ENCODE results near the gene UMODL1.

UMODL1 gene

DNA sequence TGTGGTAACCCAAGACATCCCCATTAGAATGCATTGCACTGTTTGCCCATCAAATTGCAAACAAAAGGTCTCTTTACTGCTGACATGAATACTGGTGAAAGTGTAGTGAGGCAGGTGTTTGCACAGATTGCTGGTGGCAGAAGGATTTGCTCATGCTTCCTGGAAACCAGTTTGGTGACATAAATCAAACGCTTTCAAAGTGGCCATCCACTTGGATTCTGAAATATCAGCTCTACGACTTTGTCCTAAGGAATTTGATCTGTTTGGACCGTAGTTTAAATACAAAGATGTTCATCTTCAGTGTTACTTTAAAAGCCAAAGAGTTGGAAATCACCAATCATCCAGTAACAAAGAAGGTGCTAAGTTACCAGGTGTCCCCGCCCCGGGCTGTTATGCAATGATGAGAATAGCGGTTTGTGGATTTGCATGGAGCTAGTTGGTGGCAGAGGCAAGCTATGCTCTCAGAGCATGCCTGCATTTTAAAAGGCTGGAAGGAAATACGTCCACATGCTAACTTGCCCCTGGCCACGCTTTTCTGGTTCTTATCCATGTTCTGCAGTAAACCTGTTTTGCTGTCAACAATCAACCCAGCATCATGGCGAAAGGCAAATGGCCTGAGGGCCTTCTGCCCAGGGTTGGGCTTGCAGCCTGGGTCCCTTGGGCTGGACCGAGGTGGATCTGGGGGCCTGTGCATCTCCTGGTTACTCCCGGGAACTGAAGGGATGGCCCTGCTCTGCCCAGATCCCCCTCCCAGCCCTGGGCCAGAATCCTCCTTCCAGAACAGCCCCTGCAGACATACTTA, 49.2 kb downstream of the UMODL1 start:
- TF ChIP-seq GATA1 (IDR thresholded peaks at IDR 0.05; ENCODE audit: low read depth, low read length): no peak
- TF ChIP-seq POLR2A (IDR thresholded peaks at IDR 0.05; ENCODE audit: low read length): no peak
- no peak for DNase-seq

DNA sequence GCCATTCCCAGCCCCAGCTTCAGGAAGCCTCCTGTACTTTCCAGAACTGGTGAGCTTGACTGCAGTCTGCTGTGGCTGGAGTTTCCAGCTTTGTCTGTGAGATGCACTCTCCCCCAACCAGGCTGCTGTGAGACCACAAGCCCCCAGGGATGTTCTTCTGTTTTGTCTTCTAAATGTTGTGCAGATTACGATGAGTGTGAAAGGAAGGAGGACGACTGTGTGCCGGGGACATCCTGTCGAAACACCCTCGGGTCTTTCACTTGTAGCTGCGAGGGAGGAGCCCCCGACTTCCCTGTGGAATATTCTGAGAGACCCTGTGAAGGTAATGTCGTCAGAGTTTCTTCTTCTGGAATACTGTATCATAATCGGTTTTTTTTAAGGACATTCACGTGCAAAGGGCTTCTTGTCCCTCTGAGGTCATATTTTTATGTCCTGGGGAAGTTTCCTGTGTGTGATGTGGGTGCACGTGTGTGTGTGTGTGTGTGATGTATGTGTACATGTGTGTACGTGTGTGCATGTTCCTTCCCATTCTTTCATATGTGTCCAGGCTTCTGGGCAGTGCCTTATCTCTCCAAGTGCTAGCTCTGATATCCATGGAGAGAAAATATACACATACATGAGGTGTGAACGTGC, 49.9 kb downstream of the UMODL1 start:
- TF ChIP-seq GATA1 (IDR thresholded peaks at IDR 0.05; ENCODE audit: low read depth, low read length): no peak
- no peak for TF ChIP-seq POLR2A (IDR thresholded peaks at IDR 0.05; ENCODE audit: low read length)
- DNase-seq: no peak

DNA sequence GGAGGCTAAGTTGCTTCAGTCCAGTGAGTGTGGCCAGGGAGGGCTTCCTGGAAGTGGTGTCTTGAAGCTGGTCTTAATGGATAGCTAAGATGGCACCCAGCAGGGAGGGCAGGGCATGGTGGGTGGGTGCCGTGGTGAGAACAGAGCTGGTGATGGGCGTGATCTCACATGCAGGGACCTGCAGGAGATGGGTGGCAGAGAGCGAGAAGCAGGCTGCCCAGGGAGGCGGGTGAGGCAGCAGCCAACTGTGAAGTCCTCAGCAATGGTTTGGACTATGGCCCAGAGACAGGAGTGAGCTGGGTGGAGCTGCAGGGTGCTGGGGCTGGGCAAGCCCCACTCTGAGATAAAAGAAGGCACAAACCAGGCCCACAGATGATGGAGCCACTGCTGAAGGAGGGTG, 50.7 kb downstream of the UMODL1 start:
- TF ChIP-seq POLR2A (IDR thresholded peaks at IDR 0.05; ENCODE audit: low read length): no peak
- TF ChIP-seq GATA1 (IDR thresholded peaks at IDR 0.05; ENCODE audit: low read depth, low read length): no peak
- no peak for DNase-seq

DNA sequence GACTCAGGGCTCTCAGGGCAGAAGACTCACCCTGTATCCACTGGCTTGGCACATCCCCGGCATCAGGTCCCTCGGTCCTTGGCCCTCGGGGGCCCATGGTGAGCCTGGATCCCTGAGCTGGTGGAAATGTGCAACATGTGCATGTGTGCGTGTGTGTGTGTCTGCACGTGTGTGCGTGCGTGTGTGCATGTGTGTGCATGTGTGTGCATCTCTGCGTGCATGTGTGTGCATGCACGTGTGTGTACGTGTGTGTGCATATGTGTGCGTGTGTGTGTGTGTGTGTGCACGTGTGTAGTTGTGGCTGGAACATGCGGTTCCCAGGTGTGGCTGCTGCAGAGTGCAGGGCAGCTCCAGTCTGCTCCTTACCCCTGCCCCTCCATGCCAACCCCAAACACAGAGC, 51.3 kb downstream of the UMODL1 start:
- DNase-seq: no peak
- no peak for TF ChIP-seq POLR2A (IDR thresholded peaks at IDR 0.05; ENCODE audit: low read length)
- TF ChIP-seq GATA1 (IDR thresholded peaks at IDR 0.05; ENCODE audit: low read depth, low read length): no peak

DNA sequence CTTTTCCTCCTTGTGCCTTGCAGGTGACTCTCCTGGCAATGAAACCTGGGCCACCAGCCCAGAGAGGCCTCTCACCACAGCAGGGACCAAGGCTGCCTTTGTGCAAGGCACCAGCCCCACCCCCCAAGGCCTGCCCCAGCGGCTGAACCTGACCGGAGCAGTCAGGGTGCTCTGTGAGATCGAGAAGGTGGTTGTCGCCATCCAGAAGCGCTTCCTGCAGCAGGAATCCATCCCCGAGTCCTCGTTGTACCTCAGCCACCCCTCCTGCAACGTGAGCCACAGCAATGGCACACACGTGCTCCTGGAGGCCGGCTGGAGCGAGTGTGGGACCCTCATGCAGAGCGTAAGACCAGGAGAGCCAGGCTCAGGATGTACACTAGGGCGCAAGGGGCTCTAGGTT, 51.7 kb downstream of the UMODL1 start:
- TF ChIP-seq GATA1 (IDR thresholded peaks at IDR 0.05; ENCODE audit: low read depth, low read length): no peak
- no peak for TF ChIP-seq POLR2A (IDR thresholded peaks at IDR 0.05; ENCODE audit: low read length)
- no peak for DNase-seq

DNA sequence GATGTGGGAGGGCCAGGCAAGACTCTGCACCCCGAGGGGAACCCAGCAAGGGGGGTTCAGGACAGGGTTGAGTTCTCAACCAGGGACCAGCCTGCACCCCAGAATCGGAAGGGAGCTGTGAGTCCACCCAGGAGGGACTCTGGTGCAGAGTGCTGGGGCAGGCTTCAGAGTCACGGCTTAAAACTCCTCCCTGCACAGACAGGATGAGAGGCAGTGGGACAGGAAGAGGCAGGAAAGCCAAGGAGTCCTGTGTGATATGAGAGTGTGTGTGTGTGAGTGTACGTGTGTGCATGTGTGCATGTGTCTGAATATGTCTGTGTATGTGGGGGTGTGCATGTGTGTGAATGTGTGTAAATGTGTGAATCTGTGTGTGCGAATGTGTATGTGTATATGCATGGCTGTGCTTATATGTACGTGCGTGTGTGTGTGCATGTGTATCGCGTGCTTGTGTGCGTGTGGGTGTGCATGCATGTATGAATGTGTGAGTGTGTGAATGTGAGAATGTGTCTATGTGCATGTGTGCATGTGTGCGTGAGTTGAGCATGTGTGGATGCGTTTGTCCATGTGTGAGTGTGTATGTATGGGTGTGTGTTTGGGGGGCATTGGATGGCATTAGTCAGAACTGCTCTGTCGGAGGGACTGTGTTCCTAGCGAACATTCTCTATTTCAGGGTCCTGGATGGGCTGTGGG, 52.2 kb downstream of the UMODL1 start:
- TF ChIP-seq GATA1 (IDR thresholded peaks at IDR 0.05; ENCODE audit: low read depth, low read length): no peak
- no peak for TF ChIP-seq POLR2A (IDR thresholded peaks at IDR 0.05; ENCODE audit: low read length)
- DNase-seq: no peak

DNA sequence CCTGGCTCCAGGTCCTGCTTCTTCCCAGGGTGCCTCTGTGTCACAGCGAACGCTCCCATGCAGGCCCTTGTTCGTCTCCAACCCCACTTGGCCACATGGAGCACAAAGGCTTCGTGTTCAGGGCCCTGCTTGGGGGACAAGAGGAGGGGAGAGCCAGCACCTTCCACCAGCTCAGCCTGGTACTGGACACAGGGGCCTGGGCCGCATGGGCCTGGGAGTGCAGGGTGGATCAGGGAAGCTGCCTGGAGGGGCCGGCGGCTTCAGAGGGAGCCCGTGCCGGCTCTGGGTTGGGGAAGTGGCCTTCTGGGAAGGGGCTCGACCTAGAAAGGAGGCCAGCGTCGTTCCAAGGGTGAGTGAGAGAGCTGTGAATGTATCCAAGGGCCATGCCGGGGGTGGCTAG, 53.0 kb downstream of the UMODL1 start:
- no peak for DNase-seq
- TF ChIP-seq POLR2A (IDR thresholded peaks at IDR 0.05; ENCODE audit: low read length) (no peak), GATA1 (IDR thresholded peaks at IDR 0.05; ENCODE audit: low read depth, low read length) (no peak)

DNA sequence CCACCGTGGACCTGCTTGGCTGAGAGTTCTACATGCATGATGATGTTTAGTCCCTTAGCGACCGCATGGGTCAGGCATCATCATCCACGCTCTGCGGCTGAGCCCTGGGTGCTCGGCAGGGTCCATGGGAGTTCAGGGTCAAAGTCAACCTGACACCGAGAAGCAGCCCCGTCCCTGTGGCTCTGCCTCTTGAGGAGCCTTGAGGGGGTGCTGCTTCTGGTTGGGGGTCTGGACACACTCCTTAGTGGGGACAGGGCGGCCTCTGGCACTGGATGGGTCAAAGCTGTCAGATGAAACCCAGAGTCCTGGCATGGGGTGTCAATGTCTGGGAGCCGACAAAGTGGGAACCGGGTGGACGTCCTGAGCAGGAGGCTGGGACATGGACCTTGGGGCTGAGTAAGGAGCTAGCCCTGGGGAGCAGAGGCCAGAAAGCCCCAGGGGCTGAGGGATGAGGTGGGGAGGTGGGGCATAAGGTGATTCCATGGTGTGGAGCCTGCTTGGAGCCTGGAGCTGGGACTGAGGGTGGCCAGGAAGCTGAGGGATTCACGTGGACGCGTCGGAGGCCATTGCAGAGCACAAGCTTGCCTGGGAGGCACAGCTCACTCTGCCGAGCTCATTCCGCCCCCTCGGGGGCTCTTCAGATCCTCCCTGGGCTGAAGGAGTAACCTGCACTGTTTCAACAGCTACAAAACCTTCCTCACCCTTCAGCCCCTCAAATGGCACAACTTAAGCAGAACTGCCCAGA, 53.9 kb downstream of the UMODL1 start:
- DNase-seq: no peak
- TF ChIP-seq POLR2A (IDR thresholded peaks at IDR 0.05; ENCODE audit: low read length) (no peak), GATA1 (IDR thresholded peaks at IDR 0.05; ENCODE audit: low read depth, low read length) (no peak)

DNA sequence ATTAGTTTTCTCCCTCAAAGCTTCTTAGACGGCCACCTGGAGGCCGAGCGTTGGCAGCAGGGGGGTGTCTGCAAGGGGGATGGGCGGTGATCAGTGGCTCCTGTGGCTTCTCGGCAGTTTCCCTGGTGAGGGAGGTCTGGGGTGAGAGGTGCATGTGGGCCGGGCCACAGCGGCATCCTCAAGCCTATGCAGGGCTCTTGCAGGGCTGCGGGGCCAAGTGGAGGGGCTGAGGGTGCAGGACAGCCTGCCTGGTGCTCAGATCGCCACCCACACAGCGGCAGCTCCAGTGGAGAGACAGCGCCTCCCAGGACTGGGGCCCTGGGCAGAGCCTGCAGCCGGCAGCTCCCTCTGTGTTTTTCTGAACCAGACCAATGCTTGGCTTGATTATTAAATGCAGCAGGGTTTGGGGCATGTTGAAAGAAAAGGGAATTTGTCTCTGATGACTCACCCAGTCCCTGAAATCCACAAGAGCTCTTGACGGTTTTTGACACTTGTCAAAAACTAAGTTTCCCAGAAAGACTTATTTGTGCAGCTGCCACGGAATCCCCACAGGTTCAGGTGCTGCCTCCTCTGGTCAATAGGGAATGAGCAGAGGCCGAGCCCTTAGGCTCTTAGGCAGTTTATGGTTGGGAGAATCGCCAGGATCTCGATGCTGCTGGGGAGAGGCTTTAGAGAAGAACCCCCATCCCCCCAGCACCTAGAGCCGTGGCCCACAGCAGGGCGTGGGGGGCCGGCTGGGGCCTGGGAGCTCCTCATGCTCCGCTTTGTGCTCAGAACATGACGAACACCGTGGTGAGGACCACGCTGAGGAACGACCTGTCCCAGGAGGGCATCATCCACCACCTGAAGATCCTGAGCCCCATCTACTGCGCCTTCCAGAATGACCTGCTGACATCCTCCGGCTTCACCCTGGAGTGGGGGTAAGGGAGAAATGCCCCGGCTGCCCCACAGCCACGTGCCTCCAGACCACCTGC, 54.7 kb downstream of the UMODL1 start:
- TF ChIP-seq GATA1 (IDR thresholded peaks at IDR 0.05; ENCODE audit: low read depth, low read length) (no peak), POLR2A (IDR thresholded peaks at IDR 0.05; ENCODE audit: low read length) (no peak)
- DNase-seq: no peak

DNA sequence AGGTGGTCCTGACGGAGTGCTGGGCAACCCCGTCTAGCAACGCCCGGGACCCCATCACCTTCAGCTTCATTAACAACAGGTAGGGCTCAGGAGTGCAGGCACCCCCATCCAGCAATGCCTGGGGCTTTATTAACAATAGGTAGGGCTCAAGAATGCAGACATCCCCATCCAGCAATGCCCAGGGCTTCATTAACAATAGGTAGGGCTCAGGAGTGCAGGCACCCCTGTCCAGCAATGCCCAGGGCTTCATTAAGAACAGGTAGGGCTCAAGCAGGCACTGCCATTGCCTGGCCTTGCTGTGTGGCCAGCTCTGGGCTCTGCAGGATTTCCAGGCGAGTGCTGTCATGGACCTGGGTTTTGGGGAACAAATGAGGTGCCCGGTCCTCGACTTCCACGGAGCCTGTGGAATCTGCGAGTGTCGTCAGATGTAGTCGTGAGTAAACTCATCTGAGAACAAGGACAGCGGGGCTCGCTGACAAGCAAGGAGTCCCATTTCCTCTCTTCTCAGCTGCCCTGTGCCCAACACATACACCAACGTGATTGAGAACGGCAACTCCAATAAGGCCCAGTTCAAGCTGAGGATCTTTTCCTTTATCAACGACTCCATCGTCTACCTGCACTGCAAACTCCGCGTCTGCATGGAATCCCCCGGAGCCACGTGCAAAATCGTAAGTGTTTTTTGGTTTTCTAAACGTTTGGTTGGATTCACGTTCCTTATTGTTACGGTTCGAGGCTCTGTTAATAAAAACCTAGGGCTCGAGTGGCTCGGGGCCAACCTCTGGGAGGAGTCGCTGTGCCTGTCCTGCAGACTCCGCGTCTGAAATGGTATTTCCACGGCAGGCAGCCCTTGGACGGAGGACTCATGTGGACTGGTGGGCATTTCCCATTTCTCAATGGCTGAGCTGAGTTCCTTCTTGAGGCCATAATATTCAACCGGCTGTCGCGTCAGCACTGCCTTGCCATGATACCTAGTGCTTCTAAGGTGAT, 56.3 kb downstream of the UMODL1 start:
- no peak for DNase-seq
- TF ChIP-seq POLR2A (IDR thresholded peaks at IDR 0.05; ENCODE audit: low read length): no peak
- TF ChIP-seq GATA1 (IDR thresholded peaks at IDR 0.05; ENCODE audit: low read depth, low read length): no peak

DNA sequence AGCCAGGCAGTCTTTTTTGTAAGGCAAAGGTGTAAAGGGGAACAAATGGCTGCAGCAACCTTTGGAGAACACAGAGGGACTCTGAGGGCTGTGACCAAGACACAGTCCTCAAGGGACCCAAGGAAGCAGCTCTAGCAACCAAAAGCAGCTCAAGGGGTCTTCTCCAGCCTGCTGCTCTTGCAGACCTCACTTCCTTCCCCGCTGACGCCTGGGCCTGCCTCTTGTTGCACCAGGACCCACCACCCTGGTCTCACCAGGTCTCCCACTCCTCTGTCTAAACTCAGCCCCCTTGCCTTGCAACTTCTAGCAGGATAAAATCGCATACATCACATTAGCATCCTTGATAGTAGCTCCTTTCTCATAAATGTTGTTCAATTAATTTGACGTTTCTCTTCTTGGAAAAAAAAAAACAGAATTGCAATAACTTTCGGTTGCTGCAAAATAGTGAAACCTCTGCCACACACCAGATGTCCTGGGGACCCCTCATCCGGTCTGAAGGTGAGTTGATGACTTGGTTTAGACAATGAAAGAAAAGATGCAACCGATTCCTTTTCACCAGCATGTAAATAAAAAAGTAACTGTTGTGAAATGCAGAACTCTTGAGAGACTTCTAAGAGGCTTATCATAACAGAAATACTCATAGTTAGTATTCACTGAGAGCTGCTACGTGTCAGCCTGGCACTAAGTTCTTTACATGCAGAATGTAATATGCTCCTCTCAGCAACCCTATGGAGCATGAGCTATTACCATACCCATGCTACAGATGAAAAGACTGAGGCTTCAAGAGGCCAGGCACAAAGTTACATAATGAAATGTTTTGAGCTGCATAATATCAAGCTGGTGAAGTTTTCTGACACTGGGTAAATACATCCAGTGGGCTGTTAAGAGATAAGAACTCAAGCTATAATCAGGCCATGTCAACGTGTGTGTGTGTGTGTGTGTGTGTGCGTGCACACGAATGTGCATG, 58.5 kb downstream of the UMODL1 start:
- TF ChIP-seq POLR2A (IDR thresholded peaks at IDR 0.05; ENCODE audit: low read length): no peak
- no peak for TF ChIP-seq GATA1 (IDR thresholded peaks at IDR 0.05; ENCODE audit: low read depth, low read length)
- DNase-seq: no peak

Data from erythroblast (primary cell).